Effector memory CD4-positive, alpha-beta T cell (primary cell): Measurements from ENCODE around the gene ST3GAL5.

Source experiments
- DNase-seq, 3 donors: peaks; one replicate each; pipeline ENCODE4 v3.0.0-alpha.2; 2020
- H3K27ac ChIP-seq: 2 replicates; pipeline ENCODE4 v1.7.0; 2013; ENCODE audit warnings: mild to moderate bottlenecking, low read length, moderate library complexity; ENCODE audit not compliant: insufficient read depth, poor library complexity, severe bottlenecking
- H3K27me3 ChIP-seq: replicated peaks from 2 replicates; pipeline ENCODE4 v1.7.0; 2013; ENCODE audit warnings: mild to moderate bottlenecking, low read length; ENCODE audit not compliant: insufficient read depth, control insufficient read depth, poor library complexity, severe bottlenecking
- H3K36me3 ChIP-seq: 2 replicates; pipeline ENCODE4 v1.7.0; 2013; ENCODE audit warnings: mild to moderate bottlenecking, low read length, moderate library complexity; ENCODE audit not compliant: control insufficient read depth, insufficient read depth
- H3K4me1 ChIP-seq: 2 replicates; pipeline ENCODE4 v1.7.0; 2013; ENCODE audit warnings: low read length, mild to moderate bottlenecking; ENCODE audit not compliant: control insufficient read depth, insufficient read depth, poor library complexity, severe bottlenecking
- H3K4me3 ChIP-seq: 2 replicates; pipeline ENCODE4 v1.7.0; 2013; ENCODE audit warnings: low read length, low read depth, mild to moderate bottlenecking; ENCODE audit not compliant: insufficient read depth, poor library complexity, severe bottlenecking
- H3K9me3 ChIP-seq: 2 replicates; pipeline ENCODE4 v1.7.0; 2013; ENCODE audit warnings: mild to moderate bottlenecking, low read length, moderate library complexity; ENCODE audit not compliant: control insufficient read depth

The ST3GAL5 gene

DNA sequence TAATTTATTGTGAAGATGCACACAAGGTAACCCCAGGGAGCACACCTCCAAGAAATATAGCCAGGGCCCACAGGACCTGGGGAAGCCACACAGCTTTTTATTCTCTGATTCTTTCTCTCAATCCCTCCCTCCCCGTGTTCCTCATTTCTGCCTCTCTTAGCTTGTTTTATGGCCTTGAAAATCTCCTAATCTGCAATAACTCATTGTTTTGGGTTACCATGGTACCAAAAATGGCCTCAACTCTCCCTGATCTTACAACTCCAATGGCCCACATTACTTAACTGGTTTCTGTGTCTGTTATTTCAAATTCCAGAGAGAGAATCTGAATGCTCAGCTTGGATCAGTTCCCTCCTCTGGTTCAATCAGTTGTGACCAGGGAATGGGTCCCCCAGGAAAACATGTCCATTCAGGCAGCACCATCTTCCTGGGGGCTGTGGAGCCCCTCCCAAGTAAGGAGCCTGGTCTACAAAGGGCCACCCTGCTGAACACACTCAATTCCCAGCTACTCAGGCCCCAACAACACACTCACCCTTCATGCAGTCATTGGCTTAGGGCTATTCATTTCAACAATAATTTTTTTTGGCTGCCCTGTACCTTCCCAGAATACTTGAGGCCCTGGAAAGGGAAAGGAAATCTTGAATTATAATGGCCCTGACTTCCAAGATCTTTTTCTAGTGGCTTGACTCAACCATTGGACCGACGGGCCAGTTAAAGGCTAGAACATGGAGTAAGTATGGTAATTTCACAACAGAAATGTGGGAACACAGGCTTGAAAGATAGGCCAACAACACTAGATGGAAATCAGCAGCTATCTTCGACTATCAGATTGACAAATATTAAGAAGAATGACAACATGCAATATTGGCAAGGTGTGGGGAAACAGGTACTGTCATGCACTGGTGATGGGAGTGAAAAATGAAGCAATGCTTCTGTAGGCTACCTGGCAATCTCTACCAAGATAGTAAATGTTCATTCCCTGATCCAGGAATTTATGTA lies 41.6 kb upstream of the ST3GAL5 start:
- peaks cover 3% of the 10 kb centered on the region for H3K27me3 ChIP-seq
- no peaks in the 10 kb centered on the region for H3K36me3 ChIP-seq
- H3K4me1 ChIP-seq = no peaks in the 10 kb centered on the region
- no peak overlapping the region for H3K4me3 ChIP-seq
- DNase-seq = no peak
- no peak overlapping the region for H3K27ac ChIP-seq
- H3K9me3 ChIP-seq = no peaks in the 10 kb centered on the region

- Histone ChIP-seq H3K36me3 (no peaks in the 10 kb centered on the region), H3K27ac (no peak overlapping the region), H3K4me1 (no peaks in the 10 kb centered on the region), H3K4me3 (no peak overlapping the region), H3K27me3 (peaks cover 3% of the 10 kb centered on the region), H3K9me3 (no peaks in the 10 kb centered on the region)
- DNase-seq = no peak
Observed at GRCh38 chr2:85929096-85930050, 40.6 kb upstream of the ST3GAL5 start.

GRCh38 chr2:85926931-85927661 lies 38.3 kb upstream of the ST3GAL5 start:
- DNase-seq = no peak
- no peak overlapping the region for H3K27ac ChIP-seq
- peaks cover 3% of the 10 kb centered on the region for H3K27me3 ChIP-seq
- no peaks in the 10 kb centered on the region for H3K9me3 ChIP-seq
- no peaks in the 10 kb centered on the region for H3K4me1 ChIP-seq
- H3K36me3 ChIP-seq = no peaks in the 10 kb centered on the region
- H3K4me3 ChIP-seq = no peak overlapping the region

DNA sequence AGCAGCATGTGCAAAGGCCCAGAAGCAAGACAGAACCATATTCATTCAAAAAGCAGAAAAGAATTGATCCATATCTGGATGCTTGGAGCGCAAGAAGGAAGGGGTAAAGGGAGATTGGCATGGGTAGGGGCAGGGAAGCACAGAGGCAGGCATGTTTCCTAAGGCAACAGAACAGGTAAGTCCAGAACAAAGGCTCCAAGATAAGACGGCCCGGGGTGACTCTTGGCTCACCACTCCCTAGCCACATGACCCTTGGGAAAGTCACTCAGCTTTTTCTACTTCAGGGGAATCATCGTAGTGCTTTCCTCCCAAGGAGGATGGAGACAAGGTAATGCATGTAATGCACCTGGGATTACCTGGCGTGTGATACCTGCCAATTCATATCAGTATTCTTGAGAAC lies 37.7 kb upstream of the ST3GAL5 start:
- H3K4me1 ChIP-seq = no peaks in the 10 kb centered on the region
- no peak overlapping the region for H3K4me3 ChIP-seq
- no peak for DNase-seq
- no peaks in the 10 kb centered on the region for H3K9me3 ChIP-seq
- H3K27me3 ChIP-seq = peaks cover 3% of the 10 kb centered on the region
- no peaks in the 10 kb centered on the region for H3K36me3 ChIP-seq
- no peak overlapping the region for H3K27ac ChIP-seq

- no peaks in the 10 kb centered on the region for H3K9me3 ChIP-seq
- no peaks in the 10 kb centered on the region for H3K36me3 ChIP-seq
- H3K4me3 ChIP-seq = no peak overlapping the region
- no peaks in the 10 kb centered on the region for H3K4me1 ChIP-seq
- H3K27ac ChIP-seq = no peak overlapping the region
- H3K27me3 ChIP-seq = peaks cover 3% of the 10 kb centered on the region
- no peak for DNase-seq
Observed at GRCh38 chr2:85925216-85925671, 36.5 kb upstream of the ST3GAL5 start.

DNA sequence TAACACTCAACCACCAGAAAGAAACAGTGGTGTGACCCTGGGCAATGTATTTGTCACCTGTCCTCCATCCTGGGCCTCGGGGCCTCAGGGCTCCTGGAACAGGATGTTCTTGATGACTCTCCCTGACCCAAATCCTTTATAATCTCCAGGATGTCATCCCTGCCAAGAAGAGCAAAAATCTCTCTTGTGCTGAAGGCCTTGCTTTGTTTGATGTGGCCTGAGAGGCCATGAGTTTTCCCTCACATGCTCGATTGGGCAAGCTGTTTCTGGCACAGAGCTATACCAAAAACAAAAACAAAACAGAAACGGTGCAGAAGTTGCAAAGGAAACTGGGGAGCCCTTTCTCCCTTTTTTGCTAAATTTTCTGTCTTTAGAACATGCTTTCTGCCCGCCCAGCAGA lies 35.7 kb upstream of the ST3GAL5 start:
- no peak overlapping the region for H3K27ac ChIP-seq
- H3K27me3 ChIP-seq = peaks cover 3% of the 10 kb centered on the region
- no peaks in the 10 kb centered on the region for H3K9me3 ChIP-seq
- no peak overlapping the region for H3K4me3 ChIP-seq
- no peaks in the 10 kb centered on the region for H3K4me1 ChIP-seq
- no peak for DNase-seq
- H3K36me3 ChIP-seq = no peaks in the 10 kb centered on the region

GRCh38 chr2:85922199-85922598 lies 33.4 kb upstream of the ST3GAL5 start:
- H3K9me3 ChIP-seq = no peaks in the 10 kb centered on the region
- no peak for DNase-seq
- H3K4me1 ChIP-seq = no peaks in the 10 kb centered on the region
- no peaks in the 10 kb centered on the region for H3K27me3 ChIP-seq
- no peak overlapping the region for H3K4me3 ChIP-seq
- no peaks in the 10 kb centered on the region for H3K36me3 ChIP-seq
- H3K27ac ChIP-seq = no peak overlapping the region

DNA sequence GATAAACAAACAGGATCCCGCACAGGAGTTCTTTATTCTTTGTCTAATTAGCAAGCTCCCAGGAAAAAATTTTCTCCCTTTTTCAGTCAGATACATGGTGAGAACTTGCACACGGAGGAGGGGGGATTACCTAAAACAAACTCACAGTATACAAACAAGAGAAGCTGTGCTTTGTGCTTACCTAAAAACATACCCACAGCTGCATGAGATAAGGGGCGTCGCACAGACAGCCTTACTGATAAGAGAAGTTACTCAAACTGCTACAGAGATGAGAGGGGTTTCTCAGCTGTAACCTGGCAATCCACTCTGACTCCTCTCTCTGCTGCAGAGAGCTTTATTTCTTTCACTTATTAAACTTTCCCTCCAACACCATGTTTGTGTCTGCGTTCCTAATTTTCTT lies 32.9 kb upstream of the ST3GAL5 start:
- Histone ChIP-seq H3K27ac (no peak overlapping the region), H3K27me3 (no peaks in the 10 kb centered on the region), H3K9me3 (no peaks in the 10 kb centered on the region), H3K36me3 (no peaks in the 10 kb centered on the region), H3K4me3 (no peak overlapping the region), H3K4me1 (no peaks in the 10 kb centered on the region)
- DNase-seq = no peak

DNA sequence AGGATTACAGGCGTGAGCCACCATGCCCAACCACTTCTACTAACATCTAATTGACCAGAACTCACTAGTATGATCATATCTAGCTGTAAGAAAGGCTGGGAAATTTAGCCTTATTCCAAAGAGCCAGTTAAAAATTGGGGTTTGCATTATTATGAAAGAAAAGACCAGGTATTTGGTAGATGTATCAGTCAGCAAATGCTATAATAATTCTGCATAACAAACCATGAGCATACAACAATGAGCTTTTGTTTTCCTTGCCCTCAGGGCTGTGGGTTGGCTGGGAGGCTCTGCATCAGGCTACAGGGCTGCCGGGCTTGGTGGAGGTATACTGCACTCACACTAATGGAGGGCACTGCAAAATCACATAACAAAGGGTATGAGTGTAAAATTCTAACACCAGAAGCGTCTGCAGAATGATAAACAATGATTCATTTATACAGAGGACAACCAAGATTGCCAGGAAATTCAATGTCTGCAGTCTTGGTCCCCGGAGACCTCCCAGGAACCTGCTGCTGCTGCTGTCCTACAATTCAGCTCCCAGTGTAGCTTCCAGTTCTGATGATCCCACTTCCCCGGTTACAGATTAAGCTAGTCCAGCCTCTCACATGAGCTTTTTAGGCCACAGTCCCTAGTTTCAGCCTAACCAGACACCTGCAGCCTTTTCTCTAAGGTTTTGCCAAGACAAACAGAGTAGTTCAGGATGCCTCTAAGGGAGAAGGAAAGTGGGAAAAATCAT lies 32.2 kb upstream of the ST3GAL5 start:
- H3K9me3 ChIP-seq = no peaks in the 10 kb centered on the region
- H3K27ac ChIP-seq = no peak overlapping the region
- no peaks in the 10 kb centered on the region for H3K4me1 ChIP-seq
- no peak overlapping the region for H3K4me3 ChIP-seq
- DNase-seq = no peak
- H3K36me3 ChIP-seq = no peaks in the 10 kb centered on the region
- no peaks in the 10 kb centered on the region for H3K27me3 ChIP-seq
